ENCODE results near the gene SPSB1.

The SPSB1 gene

DNA sequence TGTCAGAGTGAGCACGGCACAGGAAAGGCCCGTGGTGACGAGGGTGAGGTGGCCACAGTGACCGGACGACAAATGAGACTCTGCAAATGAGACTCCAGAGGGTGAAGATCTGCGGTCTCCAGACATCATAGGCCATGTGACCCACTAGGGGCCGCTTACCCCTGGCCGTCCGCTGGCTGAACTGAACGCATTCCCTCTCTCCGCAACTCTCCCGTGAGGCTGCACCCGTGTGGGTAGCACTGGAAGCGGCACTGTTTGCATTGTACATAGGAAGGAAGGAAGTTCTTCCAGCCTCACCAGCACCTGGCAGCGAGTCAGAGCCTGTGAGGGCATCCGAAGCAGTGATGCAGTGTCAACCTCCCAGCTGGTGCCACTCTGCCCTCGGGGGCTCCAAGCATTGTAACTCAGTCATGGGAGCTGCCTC is 23.6 kb upstream of the SPSB1 start:
- Histone ChIP-seq H3K27me3 (peaks cover 0 to 20% (median 0%) of the 10 kb centered on the region in 11 experiments; a peak in 2 of 22 replicates), H3K9ac (peak overlapping the region in 4 of 11 experiments; percentile 5 to 49 (median 27); a peak in 5 of 22 replicates), H3K27ac (no peak overlapping the region), H3K4me3 (no peak overlapping the region), H3K9me3 (replicated peaks in 1 of 11) (no peaks in the 10 kb centered on the region), H3K36me3 (peaks cover 0 to 11% (median 8%) of the 10 kb centered on the region in 11 experiments; a peak in 14 of 22 replicates), H3K4me1 (peaks cover 25 to 76% (median 65%) of the 10 kb centered on the region in 10 experiments), H3K4me2 (peak overlapping the region; percentile 34 to 81 (median 70)), H4K20me1 (peaks cover 0 to 29% (median 0%) of the 10 kb centered on the region in 11 experiments; a peak in 9 of 22 replicates)
- TF ChIP-seq Cebpa-rat (IDR thresholded peaks at IDR 0.05): no peak

- Histone ChIP-seq H3K36me3 (peaks cover 0 to 5% (median 1%) of the 10 kb centered on the region in 11 experiments; a peak in 11 of 22 replicates), H4K20me1 (peaks cover 0 to 27% (median 0%) of the 10 kb centered on the region in 11 experiments; a peak in 9 of 22 replicates), H3K4me3 (no peak overlapping the region), H3K9me3 (replicated peaks in 1 of 11) (no peaks in the 10 kb centered on the region), H3K27me3 (peaks cover 0 to 20% (median 0%) of the 10 kb centered on the region in 11 experiments; a peak in 2 of 22 replicates), H3K9ac (0 out of 22 replicates have a peak overlapping the region, but pooled peaks of 2 of the 11 experiments have one; percentile 14 to 22), H3K4me1 (peaks cover 27 to 77% (median 65%) of the 10 kb centered on the region in 10 experiments), H3K4me2 (peak overlapping the region; percentile 34 to 81 (median 70); a peak in 19 of 22 replicates), H3K27ac (no peak overlapping the region)
- no peak for TF ChIP-seq Cebpa-rat (IDR thresholded peaks at IDR 0.05)
Observed at GRCh38 chr1:9269721-9270120, 23.0 kb upstream of the SPSB1 start.

GRCh38 chr1:9270290-9270883 is 22.3 kb upstream of the SPSB1 start:
- H3K9me3 ChIP-seq (replicated peaks in 1 of 11): no peaks in the 10 kb centered on the region
- H3K4me1 ChIP-seq: peaks cover 34 to 83% (median 72%) of the 10 kb centered on the region in 10 experiments
- 0 out of 22 replicates have a peak overlapping the region, but pooled peaks of 1 of the 11 experiments have one; percentile 1 for H3K9ac ChIP-seq
- H3K27ac ChIP-seq: no peak overlapping the region
- H3K36me3 ChIP-seq: no peaks in the 10 kb centered on the region; a peak in 1 of 22 replicates
- peaks cover 0 to 27% (median 0%) of the 10 kb centered on the region in 11 experiments; a peak in 9 of 22 replicates for H4K20me1 ChIP-seq
- no peak overlapping the region for H3K4me3 ChIP-seq
- TF ChIP-seq Cebpa-rat (IDR thresholded peaks at IDR 0.05): no peak
- H3K27me3 ChIP-seq: peaks cover 0 to 20% (median 0%) of the 10 kb centered on the region in 11 experiments; a peak in 2 of 22 replicates
- H3K4me2 ChIP-seq: peak overlapping the region in 9 of 11 experiments; percentile 0 to 81 (median 69); a peak in 14 of 22 replicates

- no peaks in the 10 kb centered on the region for H3K9me3 ChIP-seq (replicated peaks in 1 of 11)
- H3K36me3 ChIP-seq: no peaks in the 10 kb centered on the region
- peak overlapping the region in 8 of 11 experiments; percentile 1 to 79 (median 53); a peak in 10 of 22 replicates for H3K4me2 ChIP-seq
- H3K4me3 ChIP-seq: no peak overlapping the region
- H4K20me1 ChIP-seq: peaks cover 0 to 27% (median 0%) of the 10 kb centered on the region in 11 experiments; a peak in 9 of 22 replicates
- H3K4me1 ChIP-seq: peaks cover 38 to 86% (median 74%) of the 10 kb centered on the region in 10 experiments
- TF ChIP-seq Cebpa-rat (IDR thresholded peaks at IDR 0.05): no peak
- H3K27me3 ChIP-seq: peaks cover 0 to 20% (median 0%) of the 10 kb centered on the region in 11 experiments; a peak in 2 of 22 replicates
- no peak overlapping the region for H3K27ac ChIP-seq
- H3K9ac ChIP-seq: no peak overlapping the region
Observed at GRCh38 chr1:9271283-9271682, 21.4 kb upstream of the SPSB1 start.

DNA sequence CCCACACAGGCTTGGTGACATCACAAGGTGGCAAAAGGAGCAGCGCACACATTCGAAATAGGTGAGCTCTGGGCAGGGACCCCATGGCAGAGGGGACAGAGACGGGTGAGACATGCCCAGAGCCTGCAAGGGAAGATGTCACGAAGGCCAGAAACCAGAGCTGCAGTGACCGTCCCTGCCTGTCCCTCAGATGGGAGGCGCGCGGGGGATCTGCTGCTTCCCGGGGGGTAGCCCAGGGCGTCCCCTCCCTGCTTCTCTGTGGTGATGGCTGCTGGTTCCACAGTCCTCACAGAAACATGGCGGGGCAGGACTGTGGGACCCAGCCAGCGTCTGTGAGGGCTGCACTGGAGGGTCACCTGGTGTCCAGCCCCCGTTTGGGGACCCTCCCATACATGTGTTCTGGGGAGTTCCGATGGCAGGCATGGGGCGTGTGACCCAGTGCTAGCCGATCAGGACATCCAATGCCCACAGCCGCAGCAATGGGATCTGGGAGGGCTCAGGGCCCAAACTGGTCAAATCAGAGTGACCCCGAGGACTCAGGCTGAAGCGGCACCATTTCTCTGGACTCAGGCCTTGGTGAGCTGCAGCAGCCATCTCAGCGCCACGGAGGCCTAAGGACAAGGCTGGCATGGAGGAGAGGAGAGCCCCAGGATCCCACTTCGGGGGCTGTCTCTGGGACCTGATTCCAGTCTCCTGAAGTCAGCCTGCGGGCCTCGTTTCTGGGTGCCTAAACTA is 20.7 kb upstream of the SPSB1 start:
- Histone ChIP-seq H3K9ac (no peak overlapping the region), H4K20me1 (peaks cover 0 to 27% (median 0%) of the 10 kb centered on the region in 11 experiments; a peak in 9 of 22 replicates), H3K9me3 (replicated peaks in 1 of 11) (no peaks in the 10 kb centered on the region), H3K4me3 (no peak overlapping the region), H3K4me1 (peaks cover 38 to 86% (median 74%) of the 10 kb centered on the region in 10 experiments), H3K36me3 (no peaks in the 10 kb centered on the region), H3K27me3 (peaks cover 0 to 20% (median 0%) of the 10 kb centered on the region in 11 experiments; a peak in 2 of 22 replicates), H3K27ac (no peak overlapping the region), H3K4me2 (peak overlapping the region in 7 of 11 experiments; percentile 21 to 70 (median 43); a peak in 11 of 22 replicates)
- TF ChIP-seq Cebpa-rat (IDR thresholded peaks at IDR 0.05): no peak

DNA sequence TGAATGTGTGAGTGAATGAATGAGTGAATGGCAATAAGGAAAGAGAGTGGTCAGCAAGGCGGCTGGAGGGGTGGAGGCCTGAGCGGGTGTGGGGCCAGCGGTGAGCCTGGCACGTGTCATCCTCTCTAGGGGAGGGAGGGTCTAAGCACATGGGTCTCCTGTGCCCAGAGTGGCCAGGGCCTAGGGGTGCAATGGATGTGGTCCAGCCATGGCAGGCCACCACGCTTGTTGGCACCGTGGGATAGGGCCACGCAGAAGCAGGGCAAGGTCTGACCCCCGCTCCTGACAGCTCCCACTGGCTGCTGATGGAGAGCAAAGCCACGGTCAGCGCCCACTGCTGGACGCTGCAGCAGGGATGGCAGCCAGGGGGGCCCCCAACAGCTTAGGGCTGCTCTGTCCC is 19.5 kb upstream of the SPSB1 start:
- peaks cover 0 to 19% (median 0%) of the 10 kb centered on the region in 11 experiments; a peak in 2 of 22 replicates for H3K27me3 ChIP-seq
- H3K4me3 ChIP-seq: no peak overlapping the region
- peaks cover 38 to 82% (median 66%) of the 10 kb centered on the region in 10 experiments for H3K4me1 ChIP-seq
- peak overlapping the region in 3 of 11 experiments; percentile 32 to 59 (median 47); a peak in 4 of 22 replicates for H3K4me2 ChIP-seq
- peaks cover 0 to 24% (median 0%) of the 10 kb centered on the region in 11 experiments; a peak in 8 of 22 replicates for H4K20me1 ChIP-seq
- H3K9ac ChIP-seq: no peak overlapping the region
- H3K27ac ChIP-seq: no peak overlapping the region
- H3K9me3 ChIP-seq (replicated peaks in 1 of 11): peaks cover 0 to 8% (median 7%) of the 10 kb centered on the region in 11 experiments; a peak in 12 of 22 replicates
- H3K36me3 ChIP-seq: no peaks in the 10 kb centered on the region
- TF ChIP-seq Cebpa-rat (IDR thresholded peaks at IDR 0.05): no peak

GRCh38 chr1:9275161-9275560 is 17.5 kb upstream of the SPSB1 start:
- Histone ChIP-seq H4K20me1 (peaks cover 0 to 14% (median 0%) of the 10 kb centered on the region in 11 experiments; a peak in 2 of 22 replicates), H3K27me3 (0 out of 22 replicates have a peak, but pooled peaks cover 0 to 6% (median 0%) of the 10 kb centered on the region in 11 experiments), H3K4me1 (peaks cover 43 to 82% (median 65%) of the 10 kb centered on the region in 10 experiments), H3K36me3 (no peaks in the 10 kb centered on the region), H3K4me3 (0 out of 20 replicates have a peak overlapping the region, but pooled peaks of 1 of the 10 experiments have one; percentile 16), H3K4me2 (peak overlapping the region; percentile 46 to 91 (median 63); a peak in 21 of 22 replicates), H3K27ac (peak overlapping the region in 1 of 11 experiments; percentile 24; a peak in 2 of 22 replicates), H3K9me3 (replicated peaks in 1 of 11) (peaks cover 0 to 8% (median 7%) of the 10 kb centered on the region in 11 experiments; a peak in 12 of 22 replicates), H3K9ac (peak overlapping the region in 1 of 11 experiments; percentile 28; a peak in 1 of 22 replicates)
- no peak for TF ChIP-seq Cebpa-rat (IDR thresholded peaks at IDR 0.05)

DNA sequence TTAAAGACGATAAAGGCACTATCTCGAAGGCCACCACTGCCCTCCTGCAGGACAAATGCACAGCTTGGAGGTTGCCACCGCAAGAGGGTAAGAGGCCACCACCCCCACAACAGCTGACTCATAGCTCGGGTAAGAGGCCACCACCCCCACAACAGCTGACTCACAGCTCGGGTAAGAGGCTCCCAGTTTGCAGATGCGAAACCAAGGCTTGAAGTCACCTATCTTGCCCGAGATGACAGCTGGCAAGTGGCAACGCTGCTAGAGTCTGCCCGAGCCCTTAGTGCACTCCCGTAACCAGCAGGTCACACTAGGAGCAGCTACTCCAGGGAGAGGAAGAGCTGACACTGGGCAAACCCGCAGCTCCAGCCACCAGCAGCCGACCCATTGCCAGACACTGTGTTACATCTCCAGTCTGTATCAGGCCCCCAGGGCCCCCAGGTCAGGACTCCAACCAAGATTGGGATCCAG is 17.1 kb upstream of the SPSB1 start:
- no peak for TF ChIP-seq Cebpa-rat (IDR thresholded peaks at IDR 0.05)
- Histone ChIP-seq H3K4me2 (peak overlapping the region; percentile 46 to 91 (median 63)), H3K36me3 (no peaks in the 10 kb centered on the region), H3K27me3 (0 out of 22 replicates have a peak, but pooled peaks cover 0 to 2% (median 0%) of the 10 kb centered on the region in 11 experiments), H3K4me1 (peaks cover 46 to 81% (median 64%) of the 10 kb centered on the region in 10 experiments), H3K4me3 (peak overlapping the region in 1 of 10 experiments; percentile 16; a peak in 1 of 20 replicates), H4K20me1 (0 out of 22 replicates have a peak, but pooled peaks cover 0 to 10% (median 0%) of the 10 kb centered on the region in 11 experiments), H3K9ac (peak overlapping the region in 8 of 11 experiments; percentile 3 to 41 (median 20); a peak in 5 of 22 replicates), H3K27ac (peak overlapping the region in 7 of 11 experiments; percentile 2 to 45 (median 31); a peak in 7 of 22 replicates), H3K9me3 (replicated peaks in 1 of 11) (peaks cover 0 to 8% (median 7%) of the 10 kb centered on the region in 11 experiments; a peak in 12 of 22 replicates)
